UCSD-AML1 (cell line): ENCODE results near the gene EVC2.

Source experiments
- DNase-seq: peaks from one replicate; lab custom pipeline; 2025; ENCODE audit not compliant: unreplicated experiment; lab: John Stamatoyannopoulos, UW

EVC2 gene

DNA sequence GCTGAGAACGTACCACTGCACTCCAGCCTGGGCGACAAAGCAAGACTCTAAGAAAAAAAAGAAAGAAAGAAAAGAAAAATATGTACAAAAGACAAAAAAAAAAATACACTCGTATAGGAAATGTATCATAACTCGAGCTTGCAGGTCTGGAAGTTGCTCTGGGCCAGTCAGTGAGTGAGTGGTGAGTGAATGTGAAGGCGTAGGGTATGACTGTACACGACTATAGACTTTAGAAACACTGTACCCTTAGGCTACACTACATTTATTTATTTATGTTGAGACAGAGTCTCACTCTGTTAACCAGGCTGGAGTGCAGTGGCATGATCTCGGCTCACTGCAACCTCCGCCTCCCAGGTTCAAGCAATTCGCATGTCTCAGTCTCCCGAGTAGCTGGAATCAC, 29.4 kb downstream of the EVC2 start:
- DNase-seq = no peak

DNA sequence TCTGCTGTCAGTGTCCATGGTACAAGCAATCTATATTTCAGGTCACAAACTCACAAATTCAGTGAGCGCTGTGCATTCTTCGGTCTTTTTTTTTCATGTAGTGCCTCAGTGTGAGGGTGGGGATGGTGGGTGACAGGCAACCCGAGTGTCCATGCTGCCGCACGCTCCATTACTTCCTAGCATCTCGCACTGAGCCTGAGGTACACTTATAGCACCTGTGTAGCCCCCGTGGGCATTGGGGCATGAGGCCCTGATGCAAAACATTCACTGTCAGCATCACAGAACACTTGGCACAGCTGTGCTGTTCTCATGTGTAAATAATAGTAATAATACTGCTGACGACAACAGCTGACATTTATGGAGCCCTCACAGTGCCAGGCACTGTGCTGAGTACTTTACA, 31.6 kb downstream of the EVC2 start:
- DNase-seq = no peak

DNA sequence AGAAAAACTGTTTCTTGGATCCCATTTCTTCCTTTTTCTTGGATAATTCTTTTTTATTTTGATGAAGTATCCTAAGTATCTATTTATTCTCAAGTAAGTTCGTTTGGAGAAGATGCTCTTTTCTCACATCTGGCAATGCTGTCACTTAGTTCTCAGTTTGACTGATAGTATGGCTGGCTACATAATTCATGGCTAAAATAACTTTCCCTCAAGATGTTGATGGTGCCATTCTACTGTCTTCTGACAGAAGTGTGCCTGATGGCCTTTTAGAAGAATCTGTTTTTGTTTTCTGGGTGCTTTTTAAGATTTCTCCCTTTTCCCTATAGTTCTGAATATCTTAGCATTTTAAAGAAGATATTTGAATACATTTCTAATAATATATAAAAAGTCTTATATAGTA, 41.6 kb downstream of the EVC2 start:
- no peak for DNase-seq

DNA sequence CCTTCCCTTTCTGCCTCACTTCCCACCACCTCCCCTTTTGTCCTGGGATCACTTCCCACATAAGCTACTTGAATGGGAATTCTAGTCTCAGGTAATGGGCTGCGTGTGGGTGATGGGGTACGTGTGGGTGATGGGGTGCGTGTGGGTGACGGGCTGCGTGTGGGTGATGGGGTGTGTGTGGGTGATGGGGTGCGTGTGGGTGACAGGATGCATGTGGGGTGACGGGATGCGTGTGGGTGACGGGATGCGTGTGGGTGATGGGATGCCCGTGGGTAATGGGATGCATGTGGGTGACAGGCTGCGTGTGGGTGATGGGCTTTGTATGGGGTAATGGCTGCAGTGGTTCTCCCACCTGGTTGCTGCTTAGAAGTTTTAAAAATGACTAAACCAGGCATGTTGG, 43.6 kb downstream of the EVC2 start:
- no peak for DNase-seq

DNA sequence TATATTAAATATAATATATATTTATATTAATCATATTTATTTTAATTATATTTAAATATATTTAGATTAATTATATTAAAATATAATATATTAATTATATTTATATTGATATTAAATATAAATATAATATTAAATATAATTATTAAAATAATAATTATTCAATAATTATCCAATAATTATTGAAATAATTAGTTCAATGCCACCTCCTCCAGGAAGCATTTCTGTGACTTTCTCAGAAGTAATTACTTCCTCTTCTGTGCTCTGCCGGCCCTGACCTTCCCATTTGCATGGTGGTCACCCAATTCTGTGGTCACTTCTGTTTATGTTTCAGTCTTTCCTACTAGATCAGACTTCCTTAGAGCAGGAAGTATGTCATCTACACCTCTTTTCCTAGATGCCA, 45.8 kb downstream of the EVC2 start:
- DNase-seq = no peak

DNA sequence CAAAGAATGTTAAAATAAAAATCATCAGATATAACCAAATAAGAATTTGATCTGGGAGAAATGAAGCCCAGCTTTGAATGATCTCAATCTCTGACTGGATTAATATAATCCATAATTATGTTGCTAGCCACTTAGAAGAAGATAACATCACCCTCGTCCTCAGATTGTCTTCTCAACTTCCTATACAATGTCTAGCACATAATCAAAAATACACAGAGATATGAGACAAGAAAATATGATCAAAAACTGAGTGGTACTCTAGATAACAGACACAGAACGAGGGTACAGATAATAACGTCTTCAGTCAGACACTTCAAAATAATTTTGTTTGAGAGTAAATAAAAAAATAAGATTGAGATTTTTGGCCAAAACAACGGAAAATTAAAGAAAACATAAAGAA, 47.1 kb downstream of the EVC2 start:
- DNase-seq = no peak

DNA sequence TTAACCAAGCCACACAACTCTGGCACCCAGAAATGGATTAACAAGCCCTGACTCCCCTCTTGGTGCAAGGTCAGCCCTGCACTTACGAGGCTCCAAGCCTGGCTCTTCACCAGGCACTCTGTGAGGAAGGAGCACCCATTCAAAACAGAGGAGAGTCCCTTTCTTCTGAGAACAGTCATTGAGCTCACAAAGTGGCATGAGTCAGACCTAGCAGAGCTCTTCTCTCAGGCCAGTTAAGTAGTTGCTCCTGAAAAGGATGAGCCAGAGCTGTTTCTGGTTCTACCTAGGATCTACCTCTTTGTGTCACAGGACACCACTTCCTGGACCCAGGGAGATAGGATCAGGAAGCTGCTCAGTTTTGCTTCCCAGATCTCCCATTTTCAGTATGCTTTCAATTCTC, 48.2 kb downstream of the EVC2 start:
- DNase-seq = no peak

DNA sequence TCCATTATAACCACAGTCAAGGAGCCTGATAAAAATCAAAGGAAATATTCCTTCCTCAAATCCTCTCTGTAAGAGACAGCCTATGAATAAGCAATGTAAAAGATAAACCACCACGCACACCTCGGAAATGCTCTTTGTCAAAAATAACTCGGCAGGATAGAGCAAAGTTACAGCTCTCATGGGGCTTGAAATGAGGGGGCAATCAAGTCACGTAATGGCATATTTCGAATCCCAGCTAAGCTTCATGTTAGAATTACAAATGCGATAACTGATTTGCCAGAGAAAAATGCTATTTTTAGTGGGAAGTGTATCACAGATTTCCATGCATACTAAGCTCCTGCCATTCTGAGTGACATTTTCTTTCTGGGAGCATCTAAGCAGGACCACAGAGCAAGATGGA, 49.4 kb downstream of the EVC2 start:
- DNase-seq = no peak

DNA sequence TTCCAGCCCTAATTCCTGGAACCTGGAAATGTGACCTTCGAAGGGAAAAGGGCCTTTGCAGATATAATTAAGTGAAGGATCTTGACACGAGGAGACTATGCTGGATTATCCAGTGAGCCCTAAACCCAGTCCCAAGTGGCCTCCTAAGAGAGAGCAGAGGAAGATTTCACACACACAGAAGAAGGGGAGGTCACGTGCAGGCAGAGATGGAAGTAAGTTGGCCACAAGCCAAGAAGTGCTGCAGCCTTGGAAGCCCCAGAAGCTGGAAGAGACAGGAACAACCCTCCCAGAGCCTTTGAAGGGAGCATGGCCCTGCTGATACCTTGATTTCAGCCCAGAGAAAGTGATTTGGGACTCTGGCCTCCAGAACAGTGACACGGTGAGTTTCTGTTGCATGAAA, 51.9 kb downstream of the EVC2 start:
- DNase-seq = no peak

DNA sequence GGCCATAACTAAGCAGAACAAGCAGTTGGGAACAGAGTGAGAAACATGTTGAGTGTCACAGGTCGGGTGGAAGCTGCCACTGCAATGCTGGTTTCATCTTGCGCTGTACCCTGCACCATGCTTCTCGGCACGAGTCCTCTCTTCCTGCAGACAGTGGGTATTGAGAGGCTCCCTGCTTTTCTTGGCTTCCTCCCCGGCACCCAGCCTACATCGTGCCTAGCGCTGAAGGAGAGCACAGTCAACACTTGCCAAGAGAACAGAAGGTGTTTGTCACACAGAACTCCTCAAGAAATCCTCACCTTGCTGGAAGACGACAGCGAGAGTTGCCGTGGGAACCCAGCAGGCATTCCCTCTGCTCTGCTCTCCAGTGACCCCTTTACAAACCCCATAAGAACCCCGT, 53.6 kb downstream of the EVC2 start:
- DNase-seq = no peak

DNA sequence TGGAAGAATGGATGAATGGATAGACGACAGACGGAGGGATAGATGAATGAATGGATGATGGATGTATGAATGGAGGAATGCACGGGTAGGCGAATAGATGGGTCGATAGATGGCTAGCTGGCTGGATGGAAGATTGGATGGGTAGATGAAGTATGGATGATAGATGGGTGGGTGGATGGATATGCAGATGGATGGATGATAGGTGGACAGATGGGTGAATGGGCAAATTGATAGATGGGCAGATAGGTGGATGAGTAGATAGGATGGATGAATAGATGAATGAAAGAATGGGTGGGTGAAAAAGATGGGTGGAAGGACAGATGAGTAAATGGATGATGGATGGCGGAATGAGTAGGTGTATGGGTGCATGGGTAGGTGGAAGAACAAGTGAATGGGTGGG, 57.3 kb downstream of the EVC2 start:
- no peak for DNase-seq

DNA sequence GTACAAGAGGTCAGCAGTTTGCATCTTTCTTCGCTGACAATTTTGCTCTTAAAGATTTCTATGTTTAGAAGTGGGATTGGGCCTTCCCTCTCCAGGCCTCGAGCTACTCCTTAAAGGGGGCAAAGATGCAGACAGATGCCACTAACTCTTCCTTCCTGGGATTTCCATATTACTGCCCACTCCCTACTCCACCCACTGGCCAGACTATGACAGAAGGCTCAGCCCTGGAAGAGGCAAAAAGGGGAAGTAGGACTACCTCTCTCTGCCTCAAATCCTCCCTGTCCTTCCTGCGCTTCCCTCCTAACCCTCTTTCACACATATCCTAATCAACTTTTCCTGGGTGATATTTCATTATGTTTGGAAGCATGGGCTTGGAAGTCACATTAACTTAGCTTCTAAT, 58.3 kb downstream of the EVC2 start:
- DNase-seq = no peak

DNA sequence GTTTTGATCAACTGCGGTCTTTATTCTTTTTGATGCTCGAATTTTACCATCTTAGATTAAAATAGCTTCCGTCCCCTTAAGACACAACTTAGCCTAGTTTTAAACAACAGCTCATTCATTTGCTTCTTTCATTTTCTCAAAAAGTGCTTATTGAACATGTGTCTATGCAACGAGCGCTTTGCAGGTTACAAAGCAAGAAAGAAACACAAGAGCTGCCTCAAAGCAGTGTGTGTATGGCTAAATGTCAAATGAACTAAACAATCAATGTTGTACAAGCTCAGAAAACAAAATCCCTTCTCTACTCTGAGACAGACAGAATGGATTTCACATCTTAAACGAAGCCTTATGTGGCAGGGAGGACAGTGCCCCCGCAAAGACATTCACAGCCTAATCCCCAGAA, 61.0 kb downstream of the EVC2 start:
- DNase-seq = no peak

DNA sequence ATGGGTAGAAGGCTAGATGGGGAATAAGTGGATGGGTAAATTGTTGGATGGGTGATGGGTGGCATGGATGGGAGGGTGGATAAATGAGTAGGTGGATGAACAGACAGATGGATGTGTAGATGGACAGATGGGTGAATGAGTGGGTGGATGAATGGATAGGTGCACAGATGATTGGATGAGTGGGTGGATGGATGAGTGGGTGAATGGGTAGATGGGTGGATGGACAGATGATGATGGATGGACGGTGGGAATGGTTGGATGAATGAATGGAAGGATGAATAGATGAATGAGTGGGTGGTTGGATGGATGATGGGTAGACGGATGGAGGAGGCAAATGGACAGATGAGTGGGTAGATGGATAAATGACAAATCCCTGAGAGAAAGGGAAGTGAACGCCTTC, 68.3 kb downstream of the EVC2 start:
- no peak for DNase-seq

DNA sequence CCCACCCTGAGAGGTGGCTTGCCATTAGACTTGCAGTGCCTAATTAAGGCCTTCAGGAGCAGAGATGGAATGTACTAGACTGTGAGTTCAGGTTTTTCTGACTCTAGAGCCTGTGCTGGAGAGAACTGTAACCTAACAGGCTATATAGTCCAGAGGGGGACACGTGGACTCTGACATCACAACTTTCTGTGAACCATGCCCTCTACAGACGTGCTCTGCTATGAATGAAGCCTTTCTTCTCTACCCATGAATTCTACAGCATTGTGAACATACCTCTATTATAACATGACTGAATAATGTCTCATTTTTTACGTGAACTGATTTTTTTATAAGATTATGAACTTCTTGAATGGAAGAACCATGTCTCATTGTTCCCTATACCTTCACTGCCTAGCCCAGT, 68.8 kb downstream of the EVC2 start:
- DNase-seq = no peak

DNA sequence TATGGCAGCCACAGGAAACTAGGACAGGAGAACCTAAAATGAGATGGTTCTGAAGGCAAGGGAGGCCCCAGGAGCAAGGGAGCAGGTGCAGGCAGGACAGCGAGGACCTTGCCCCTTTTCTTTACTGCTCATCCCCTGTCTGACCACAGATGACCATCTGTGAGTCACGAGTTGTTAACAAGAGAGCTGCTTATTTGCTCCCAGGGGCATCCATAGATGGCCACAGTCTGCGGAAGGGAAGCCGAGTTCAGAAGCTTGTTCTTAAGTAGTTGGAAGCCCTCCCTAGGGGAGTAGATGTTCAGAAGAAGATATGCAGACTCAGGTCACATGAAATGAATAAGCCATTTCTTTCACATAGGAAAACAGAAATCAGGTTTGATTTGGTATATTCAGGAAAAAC, 69.4 kb downstream of the EVC2 start:
- no peak for DNase-seq

DNA sequence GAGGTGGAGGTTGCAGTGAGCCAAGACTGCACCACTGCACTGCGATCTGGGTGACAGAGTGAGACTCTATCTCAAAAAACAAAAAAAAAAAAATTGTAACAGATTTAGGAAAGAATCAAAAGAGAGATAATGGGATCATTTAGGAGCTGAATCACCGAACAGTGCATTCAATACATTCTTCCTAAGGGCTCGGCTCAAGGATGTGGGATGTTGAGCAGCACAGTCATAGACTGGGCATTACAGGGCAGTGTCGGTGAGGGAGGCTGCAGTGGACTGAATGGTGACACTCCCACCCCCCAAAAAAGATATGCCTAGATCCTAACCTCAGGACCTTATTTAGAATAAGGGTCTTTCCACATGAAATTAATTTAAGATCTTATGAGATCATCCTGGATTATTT, 70.0 kb downstream of the EVC2 start:
- DNase-seq = no peak

DNA sequence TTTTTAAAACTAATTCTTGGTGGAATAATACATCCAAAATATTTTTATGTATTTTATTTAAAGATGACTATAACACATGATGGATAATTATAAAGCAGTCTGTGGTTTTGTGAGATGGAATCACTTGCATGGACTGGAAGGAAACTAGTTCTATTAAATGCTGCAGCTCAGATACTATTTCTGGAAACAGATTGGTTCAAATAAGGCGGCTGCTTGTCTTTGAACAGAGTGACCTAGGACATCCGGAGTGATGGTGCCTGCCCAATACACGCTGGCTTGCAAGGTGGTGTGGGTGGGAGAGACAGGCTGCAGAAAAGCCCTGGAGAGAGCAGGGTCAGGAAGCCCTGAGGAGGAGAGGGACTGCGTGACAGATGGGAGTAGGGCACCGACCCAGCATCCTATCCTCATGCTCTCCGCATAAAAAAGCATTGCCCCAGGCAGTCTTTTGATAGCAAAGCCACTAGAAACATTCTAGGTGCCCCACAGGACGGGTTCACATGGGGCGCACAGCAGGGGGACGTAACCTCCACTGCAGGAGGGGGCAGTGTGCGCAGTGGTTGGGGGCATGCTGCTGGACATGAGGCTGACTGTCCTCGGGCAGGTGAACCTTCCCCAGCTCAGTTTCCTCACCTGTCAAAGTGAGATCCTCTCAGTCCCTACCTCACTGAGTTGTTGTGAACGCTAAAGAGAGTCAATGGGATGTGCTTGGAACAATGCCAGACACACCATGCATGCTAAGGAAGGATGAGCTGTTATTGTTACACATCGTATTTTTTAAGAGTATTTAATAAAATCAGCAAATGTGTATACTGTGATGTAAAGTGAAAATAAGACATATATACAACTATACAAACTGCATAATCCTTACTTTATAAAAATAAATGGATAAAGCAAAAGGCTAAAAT, 71.3 kb downstream of the EVC2 start:
- no peak for DNase-seq

DNA sequence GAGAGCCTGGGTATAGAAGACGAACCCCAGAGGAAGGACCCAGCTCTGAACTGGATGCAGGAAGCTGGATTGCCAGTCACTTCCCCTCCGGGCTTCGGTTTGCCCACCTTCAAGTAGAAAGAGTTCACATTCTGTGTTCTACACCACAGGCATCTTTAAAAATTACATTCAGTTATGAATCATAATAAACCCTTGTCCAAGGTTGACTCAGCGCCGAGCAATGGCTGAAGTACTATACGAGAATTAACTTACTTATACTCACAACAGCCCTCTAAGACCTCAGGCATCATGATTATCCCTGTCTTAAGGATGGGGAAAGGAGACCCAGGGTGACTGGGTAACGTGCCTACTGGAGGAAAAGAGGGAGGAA, 72.5 kb downstream of the EVC2 start:
- DNase-seq = no peak

DNA sequence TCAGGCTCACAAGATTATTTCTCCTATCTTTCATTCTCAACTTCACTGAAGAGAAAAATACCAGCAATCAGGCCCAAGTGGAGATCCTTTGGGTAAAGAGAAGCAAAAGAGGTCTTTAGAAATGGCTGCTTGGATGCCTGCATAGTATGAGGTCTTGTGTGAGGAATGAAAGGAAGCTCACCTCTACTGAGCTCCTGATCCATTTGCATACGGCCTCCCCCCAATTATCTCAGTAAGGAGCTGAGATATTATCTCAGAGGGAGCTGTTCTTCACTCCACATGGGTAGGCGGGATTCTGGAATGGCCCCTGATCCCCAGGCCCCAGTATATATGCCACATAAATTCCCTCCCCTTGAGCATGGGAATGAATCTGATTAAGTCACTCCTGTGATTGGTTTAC, 75.8 kb downstream of the EVC2 start:
- no peak for DNase-seq

DNA sequence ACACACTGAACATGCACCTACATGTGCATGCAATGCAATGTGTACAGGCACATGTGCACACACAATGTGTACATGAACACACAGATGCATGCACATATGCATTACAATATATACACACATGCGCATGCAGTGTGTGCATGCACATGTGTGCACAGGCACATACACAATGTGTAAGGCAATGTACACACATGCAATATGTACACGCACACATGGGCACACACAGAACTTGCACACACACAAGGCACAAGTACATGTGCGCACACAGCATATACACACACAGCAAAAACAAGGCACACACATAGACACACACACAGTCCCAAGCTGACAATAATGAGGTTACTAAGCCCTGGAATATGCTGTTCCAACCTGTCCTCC, 76.3 kb downstream of the EVC2 start:
- no peak for DNase-seq

DNA sequence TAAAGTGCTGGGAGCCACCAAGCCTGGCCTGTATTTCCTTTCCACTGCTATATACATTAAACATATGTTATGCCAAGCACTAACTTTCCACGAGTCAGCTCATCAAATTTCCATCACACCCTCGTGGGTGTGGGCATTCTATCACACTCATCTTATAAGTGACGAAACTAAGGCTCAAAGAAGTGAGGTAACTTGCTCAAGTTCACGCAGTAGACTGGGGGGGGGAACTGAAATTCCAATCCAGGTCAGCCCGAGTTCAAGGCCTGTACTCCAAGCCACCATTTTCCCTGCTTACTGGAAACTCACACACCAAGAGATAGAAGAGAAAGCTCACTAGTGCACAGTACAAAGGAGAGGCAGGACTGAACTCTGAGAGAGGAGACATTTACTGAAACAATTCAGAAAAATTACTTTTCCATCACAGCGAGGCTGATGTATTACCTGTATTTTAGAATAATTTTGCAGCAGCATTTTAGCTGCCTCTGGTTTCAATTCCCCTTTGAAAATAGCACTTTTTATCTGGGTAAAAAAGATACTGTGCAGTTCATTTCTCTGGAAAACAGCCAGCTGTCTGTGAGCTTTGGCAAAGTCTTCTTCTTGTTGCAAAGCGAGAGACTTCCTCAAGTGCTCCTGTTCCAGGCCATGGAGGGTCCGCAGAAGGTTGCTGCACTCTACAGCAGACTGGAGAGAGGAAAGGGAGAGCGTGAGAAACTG, 76.8 kb downstream of the EVC2 start:
- no peak for DNase-seq

DNA sequence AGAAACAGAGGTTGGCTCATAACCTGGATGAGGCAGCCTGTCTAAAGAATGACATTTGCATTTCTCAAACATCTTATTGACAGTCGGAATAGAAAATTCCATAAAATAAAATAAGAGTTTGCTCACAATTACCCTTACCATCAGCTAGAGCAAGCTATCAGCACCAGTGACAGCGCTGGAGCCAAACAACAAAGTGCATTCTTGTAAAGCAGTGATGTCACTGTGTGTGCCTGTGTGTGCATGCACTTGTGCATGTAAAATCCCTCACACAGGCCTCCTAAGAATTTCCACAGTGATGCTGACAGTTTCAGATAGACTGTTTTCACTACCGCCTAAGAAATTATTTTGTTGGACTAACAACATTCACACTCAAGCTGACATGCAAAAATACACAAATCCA, 77.6 kb downstream of the EVC2 start:
- DNase-seq = no peak
